SK-N-MC (cell line): ENCODE results near the gene BTRC.

Experiments
- EZH2 ChIP-seq: fragments of 200-600 bp; sonication (generic); IDR thresholded peaks from one replicate; pipeline ENCODE4 v1.6.1; 2017; ENCODE audit warnings: antibody characterized with exemption
- FOXP2 ChIP-seq: optimal IDR thresholded peaks from 2 replicates; pipeline ENCODE3; 2011; ENCODE audit warnings: mild to moderate bottlenecking, moderate library complexity; ENCODE audit not compliant: insufficient read depth; ENCODE audit errors: extremely low read length, control extremely low read depth
- POLR2AphosphoS5 ChIP-seq: IDR thresholded peaks from 2 replicates; pipeline ENCODE4 v1.6.1; 2012; ENCODE audit warnings: mild to moderate bottlenecking, low read depth, low read length, borderline replicate concordance

- no peak for TF ChIP-seq POLR2AphosphoS5
- TF ChIP-seq EZH2, result no peak
- TF ChIP-seq FOXP2, result no peak
Measured at GRCh38 chr10:101304316-101304715, 49.6 kb upstream of the BTRC start.
